HG03097 (cell line): Measurements from ENCODE around the gene FTCDNL1.

Source experiments
- ATAC-seq: cut with Tn5 transposase; IDR thresholded peaks from one replicate; pipeline ENCODE4 v1.9.1; 2021; ENCODE audit not compliant: unreplicated experiment, low FRiP score

FTCDNL1 gene

DNA sequence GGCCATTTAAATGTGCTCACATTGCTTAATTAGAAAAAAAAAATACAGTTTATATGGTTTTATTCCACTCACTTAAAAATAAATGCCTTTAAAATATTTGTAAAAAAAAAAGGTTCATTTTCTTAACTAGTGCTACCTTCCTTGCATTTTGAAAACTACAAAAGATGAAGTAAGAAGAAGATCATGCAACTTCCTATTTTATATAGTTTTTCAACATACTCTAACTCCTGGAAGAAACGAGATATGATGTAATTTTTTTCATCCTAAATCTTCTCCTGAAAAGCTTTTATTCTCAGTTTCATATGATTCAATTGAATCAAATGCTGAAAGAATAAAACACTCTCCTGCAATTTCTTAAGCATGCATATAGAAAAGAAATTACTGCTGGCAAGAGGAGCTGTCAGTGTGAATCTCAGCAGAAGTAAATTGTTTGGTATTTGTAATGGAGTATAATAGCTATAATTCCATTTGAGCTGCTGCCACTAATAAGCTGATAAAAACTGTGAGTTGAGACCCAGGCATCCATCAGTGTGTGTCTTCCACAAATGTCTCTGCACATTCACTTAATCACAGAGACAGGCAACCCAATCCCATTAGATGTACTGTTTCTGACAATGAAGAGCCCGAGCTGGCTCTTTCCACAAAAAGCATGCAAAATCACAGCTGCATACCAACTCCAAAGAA lies 3.7 kb downstream of the FTCDNL1 start:
- no peak for ATAC-seq

GRCh38 chr2:199842631-199843395 lies 8.2 kb downstream of the FTCDNL1 start:
- ATAC-seq: no peak

DNA sequence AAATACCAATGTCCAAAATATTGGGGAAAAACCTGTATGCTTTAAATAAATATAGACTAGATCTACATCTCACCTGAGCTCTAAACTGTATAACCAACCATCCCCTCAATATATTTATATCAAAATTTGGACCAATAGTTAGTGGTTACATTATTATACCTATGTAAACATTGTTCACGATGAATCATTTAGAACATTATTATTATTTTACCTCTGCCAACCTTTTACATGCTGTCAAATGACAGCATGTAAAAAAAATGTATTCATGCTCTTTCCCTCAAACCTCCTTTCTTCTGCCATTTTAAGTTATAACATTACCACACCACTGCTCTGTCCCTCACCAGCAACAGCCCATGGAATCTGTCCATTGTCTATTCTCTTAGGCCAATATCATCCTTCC lies 9.6 kb downstream of the FTCDNL1 start:
- ATAC-seq: no peak

DNA sequence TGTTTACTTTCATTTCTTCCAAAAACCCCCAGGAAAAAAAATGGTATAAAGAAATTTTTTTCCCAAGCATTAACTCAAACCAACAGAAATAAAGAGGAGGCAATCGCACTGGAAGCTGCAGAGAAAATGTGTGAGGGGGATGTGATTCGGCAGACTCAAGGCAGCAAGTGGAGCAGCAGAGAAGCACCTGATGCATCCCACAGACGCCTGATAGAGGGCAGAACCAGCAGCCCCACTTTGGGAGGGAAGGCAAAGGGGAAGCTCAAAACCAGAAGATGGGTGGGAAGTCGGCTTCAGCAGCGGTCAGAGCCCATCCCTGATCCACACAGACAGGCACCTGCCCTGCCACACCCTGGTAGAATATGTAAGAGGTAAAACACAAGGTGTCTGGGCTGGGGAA lies 12.6 kb downstream of the FTCDNL1 start:
- ATAC-seq: no peak

DNA sequence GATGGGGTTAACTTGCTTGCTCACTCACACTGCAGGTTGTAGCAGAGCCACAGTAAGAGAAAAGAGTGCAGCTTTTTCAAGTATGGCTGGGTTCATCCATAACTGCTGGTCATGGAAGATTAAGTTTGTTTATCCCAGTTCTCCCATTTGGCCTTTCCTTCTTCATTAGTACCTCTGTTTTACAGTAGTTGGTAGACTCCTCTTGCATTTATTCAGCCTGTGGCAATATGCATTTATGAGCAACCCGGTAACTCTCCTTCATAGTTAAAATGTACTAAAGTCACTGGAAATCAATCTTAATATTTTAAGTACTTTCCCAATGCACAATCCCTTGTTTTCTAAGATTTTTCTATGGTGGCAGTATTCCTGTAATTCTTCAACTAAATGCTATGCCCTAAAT lies 14.0 kb downstream of the FTCDNL1 start:
- ATAC-seq: no peak

DNA sequence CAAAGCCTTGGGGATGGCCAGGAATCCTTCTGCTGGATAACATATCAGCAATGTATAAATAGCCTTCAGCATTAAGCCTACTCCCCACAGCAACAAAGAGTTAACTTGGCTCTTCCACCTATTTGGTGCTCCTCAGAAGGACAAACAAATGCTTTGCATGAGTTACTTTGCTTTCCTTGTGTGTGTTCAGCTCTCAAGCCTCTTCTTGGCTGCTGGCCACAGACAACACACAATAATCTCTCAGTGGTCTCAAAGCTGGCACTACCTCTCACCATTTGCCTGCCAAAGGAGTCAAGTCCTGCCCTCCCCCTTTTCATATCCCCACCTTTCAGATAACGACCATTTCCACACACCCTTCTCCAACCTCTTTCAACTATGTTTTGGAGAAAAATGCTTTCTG lies 17.5 kb downstream of the FTCDNL1 start:
- no peak for ATAC-seq

GRCh38 chr2:199830531-199830930 lies 20.5 kb downstream of the FTCDNL1 start:
- no peak for ATAC-seq

- ATAC-seq: no peak
Measured at GRCh38 chr2:199829628-199830027, 21.4 kb downstream of the FTCDNL1 start.

GRCh38 chr2:199819746-199820145 lies 31.2 kb downstream of the FTCDNL1 start:
- ATAC-seq: no peak

GRCh38 chr2:199818754-199819153 lies 32.2 kb downstream of the FTCDNL1 start:
- ATAC-seq: no peak

DNA sequence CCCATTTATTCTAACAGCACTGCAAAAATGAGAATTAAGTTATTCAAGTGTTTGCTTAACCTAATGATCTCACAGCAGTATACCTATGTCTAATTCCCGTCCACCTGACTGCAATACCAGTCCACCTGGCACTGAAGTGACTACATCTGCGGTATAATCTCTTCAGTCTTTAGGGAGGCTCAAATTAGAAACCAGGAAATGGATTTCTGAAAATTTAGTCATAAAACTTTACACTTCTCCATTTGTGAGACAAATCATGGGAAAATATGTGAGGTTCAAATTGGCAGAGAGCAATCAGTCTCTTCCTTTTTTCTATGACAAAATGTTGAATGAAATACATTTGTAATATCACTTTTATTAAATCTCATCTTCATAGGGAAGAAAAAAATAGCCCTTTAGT lies 33.0 kb downstream of the FTCDNL1 start:
- ATAC-seq: no peak

GRCh38 chr2:199814817-199815211 lies 36.2 kb downstream of the FTCDNL1 start:
- ATAC-seq: no peak

GRCh38 chr2:199814101-199814816 lies 36.7 kb downstream of the FTCDNL1 start:
- no peak for ATAC-seq

- ATAC-seq: no peak
Measured at GRCh38 chr2:199812493-199812892, 38.5 kb downstream of the FTCDNL1 start.

DNA sequence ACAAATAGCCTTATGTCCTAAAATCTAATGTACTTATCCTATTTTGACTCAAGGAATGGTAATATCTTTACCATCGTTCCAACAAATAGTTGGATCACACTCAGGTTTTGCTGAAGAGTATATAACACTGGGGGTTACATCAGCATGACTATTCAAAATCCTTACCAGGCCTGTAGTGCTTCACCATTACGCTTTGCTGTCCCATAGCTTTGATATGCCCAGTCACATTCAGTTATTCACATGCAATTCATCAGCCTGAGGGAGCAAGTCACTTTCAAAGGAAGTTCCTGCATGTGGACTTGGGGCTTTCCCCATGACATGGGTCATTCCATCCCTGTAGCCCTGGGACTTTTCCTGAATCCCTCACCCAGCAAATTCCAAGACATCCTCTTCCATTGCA lies 39.6 kb downstream of the FTCDNL1 start:
- no peak for ATAC-seq

DNA sequence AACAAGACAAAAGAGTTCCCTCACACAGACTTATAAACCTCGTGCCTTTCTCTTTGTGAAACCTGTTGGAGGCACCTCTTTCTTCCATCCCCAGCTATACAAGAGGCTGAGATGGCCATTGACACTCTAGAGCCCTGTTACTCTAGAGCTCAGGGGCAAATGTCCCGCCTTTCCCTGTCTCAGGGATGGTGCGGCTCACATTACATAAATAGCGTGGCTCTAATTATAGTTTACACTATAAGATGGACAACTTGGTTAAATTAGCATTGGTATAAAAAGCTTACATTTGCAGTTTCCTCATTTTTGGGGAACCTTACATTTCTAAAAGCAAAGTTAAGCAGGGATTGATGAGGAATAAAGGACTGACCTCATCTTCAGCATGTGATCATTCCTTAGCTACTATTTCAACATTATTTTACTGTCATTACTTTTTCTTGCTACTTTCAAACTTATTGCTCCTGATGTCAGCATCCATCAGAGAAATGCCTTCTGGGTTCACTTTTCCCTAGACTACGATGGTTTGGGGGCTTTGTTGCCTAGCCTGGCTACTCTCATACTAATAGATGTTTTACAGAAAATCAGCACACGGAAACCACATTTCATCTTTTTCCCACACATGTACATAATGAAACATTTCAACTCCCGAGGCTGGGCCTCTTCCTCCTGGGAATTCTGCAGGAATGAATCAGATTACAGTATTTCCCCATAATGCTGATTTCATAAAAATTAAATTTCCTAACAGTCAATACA lies 40.4 kb downstream of the FTCDNL1 start:
- ATAC-seq: no peak

DNA sequence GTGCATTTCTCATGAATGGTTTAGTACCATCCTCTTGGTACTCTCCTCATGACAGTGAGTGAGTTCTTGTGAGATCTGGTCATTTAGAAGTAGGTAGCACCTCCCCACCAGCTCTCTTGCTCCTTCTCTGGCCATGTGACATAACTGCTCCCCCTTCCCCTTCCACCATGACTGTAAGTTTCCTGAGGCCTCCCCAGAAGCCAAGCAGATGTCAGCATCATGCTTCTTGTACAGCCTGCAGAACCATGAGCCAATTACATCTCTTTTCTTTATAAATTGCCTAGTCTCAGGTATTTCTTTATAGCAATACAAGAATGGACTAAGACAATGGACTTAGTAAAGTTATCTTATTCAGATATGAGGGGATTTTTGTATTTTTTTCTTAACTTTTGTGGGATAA lies 43.0 kb downstream of the FTCDNL1 start:
- ATAC-seq: no peak

DNA sequence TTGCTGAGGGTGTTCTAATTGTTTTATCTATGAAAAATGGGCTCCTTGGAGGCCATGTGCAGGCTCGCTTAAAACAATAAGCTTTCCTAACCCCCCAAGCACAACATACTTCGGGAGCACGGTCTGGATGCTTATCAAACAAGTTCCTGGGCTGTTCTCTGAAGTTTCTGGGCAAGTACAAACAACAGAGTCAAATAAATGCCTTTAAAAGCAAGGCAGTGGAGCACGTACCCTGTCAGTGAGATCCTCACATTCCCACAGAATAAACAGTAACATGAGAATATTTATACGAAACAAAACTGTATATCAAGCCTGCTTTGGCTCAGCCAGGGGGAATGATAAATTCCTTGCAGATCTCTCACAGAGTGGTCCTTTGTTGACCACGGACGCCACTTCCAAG lies 44.8 kb downstream of the FTCDNL1 start:
- no peak for ATAC-seq

- no peak for ATAC-seq
Measured at GRCh38 chr2:199804831-199805230, 46.2 kb downstream of the FTCDNL1 start.

- no peak for ATAC-seq
Measured at GRCh38 chr2:199798831-199799580, 52.0 kb downstream of the FTCDNL1 start.
